DMS 273 treated with DMSO at 0.1 percent for 48 hours (cell line): ENCODE data around the gene GABRD.

Experiments used
- DNase-seq: peaks from one replicate; lab custom pipeline; 2025; lab: John Stamatoyannopoulos, UW

GABRD gene

GRCh38 chr1:2018217-2019171, 651 bp upstream of the GABRD start:
- DNase-seq = no peak

- DNase-seq = no peak
Measured at GRCh38 chr1:2019571-2020309, 595 bp downstream of the GABRD start.

- no peak for DNase-seq
Measured at GRCh38 chr1:2020310-2020655, 1.1 kb downstream of the GABRD start.

- no peak for DNase-seq
Measured at GRCh38 chr1:2021550-2021949, 2.4 kb downstream of the GABRD start.

GRCh38 chr1:2022063-2022770, 3.1 kb downstream of the GABRD start:
- no peak for DNase-seq

GRCh38 chr1:2023187-2023586, 4.0 kb downstream of the GABRD start:
- DNase-seq = no peak

DNA sequence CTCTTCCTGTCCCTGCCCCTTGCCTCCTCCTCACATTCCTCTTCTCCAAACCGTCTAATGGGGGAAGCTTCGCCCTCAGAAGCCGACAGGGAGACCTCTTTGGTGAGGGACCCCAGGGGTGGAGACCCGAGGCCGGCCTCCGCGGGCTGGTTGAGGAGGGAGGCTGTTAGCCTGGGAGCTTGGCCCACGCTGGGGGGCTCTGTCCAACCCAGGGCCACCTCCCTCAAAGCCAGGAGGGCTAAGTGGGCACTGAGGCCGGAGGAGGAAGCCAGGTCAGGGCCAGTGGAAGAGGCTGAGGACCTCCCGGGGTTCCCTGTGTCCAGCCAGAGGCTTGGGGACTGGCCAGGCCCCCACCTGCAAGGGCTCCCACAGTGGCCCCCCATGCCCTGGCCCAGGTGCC, 5.3 kb downstream of the GABRD start:
- no peak for DNase-seq

- no peak for DNase-seq
Measured at GRCh38 chr1:2024887-2025286, 5.7 kb downstream of the GABRD start.

- DNase-seq = no peak
Measured at GRCh38 chr1:2025491-2025981, 6.4 kb downstream of the GABRD start.

DNA sequence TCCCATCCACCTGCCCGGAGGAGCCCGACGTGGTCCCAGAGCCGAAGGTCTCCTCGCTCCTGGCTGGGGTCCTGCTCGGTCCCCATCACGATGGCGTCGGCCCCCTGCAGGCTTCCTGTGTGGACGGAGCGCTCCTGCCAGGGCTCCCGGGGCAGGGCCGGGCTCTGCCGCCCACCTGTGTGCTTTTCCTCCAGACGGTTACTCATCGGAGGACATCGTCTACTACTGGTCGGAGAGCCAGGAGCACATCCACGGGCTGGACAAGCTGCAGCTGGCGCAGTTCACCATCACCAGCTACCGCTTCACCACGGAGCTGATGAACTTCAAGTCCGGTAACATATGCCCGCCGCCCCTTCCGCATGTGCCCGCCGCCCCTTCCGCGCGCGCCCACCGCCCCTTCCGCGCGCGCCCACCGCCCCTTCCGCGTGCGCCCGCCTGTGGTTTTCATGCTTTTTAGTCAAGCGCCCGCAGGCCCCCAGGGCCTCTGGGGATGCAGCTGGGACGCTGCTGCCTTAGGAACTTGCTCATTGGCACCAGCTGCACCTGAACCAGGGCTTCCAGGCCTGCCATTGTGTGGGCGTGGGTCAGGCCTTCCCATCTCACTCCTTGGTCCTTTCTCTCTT, 8.9 kb downstream of the GABRD start:
- DNase-seq = no peak

DNA sequence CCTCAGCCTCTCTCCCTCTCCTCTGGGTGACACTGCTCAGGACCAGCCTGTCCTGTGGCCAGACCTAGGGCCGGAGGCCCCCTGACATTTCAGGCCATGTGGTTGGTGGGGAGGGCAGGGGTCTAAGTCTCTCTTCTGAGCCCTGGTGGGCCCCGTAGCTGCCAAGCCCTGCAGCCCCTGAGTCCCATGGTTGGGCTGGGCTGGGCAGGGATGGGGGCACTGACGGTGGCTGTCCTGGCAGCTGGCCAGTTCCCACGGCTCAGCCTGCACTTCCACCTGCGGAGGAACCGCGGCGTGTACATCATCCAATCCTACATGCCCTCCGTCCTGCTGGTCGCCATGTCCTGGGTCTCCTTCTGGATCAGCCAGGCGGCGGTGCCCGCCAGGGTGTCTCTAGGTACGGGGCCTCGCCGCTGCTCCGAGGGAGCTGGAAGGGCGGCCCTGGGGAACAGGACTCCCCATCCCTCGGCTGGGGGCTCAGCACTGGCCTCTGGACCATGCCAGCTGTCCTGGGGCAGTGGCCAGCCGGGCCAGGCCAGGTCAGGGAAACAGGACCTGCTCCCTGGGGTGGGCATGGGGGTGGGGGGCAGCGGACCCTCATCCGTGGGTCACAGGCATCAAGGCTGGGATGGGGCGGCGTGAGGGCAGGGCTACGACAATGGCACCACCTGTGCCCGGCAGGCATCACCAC, 9.9 kb downstream of the GABRD start:
- DNase-seq = no peak

GRCh38 chr1:2029561-2029960, 10.4 kb downstream of the GABRD start:
- DNase-seq = no peak

- DNase-seq = no peak
Measured at GRCh38 chr1:2030076-2030871, 11.1 kb downstream of the GABRD start.

DNA sequence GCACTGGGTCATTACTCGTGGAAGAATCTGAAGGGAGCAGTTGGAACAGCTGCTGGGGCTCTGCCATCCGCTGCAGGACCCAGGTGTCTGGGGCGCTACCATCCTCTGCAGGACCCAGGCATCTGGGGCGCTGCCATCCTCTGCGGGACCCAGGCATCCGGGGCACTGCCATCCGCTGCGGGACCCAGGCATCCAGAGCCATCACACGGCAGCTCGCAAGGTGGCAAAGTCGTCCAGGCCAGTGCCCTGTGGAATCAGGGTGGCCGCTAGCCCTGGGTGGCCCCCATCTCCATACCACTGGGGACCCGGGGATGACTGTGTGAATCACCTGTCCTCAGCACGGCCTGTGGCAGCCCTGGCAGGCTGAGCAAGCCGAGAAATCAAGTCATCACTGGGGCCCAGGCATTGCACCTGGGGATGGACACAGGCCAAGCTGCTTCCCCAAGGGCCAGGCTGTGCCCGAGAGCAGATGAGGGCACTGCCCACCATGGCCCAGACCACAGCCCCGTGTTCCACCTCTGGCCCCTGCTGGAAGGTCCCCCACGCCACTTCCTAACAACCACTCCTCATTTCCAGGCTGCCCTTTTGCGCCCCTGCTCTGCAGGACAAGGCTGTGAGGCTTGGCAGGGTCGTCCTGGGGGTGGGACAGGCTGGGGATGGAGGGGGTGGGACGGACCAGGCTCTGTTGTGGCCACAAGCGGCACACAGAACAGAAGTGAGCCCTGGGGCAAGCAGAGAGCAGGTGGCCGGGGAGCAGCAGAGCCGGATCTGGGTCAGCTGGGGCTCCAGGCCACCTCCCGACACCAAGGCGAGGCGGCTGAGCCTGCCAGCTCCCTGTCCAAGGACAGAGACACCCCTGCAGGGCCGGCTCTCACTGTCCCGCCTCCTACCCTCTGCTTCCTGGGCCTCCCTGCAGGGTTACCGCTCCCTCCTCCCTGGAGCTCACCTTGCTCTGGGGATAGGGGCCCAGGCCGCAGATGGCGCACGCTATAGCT, 12.7 kb downstream of the GABRD start:
- no peak for DNase-seq

DNA sequence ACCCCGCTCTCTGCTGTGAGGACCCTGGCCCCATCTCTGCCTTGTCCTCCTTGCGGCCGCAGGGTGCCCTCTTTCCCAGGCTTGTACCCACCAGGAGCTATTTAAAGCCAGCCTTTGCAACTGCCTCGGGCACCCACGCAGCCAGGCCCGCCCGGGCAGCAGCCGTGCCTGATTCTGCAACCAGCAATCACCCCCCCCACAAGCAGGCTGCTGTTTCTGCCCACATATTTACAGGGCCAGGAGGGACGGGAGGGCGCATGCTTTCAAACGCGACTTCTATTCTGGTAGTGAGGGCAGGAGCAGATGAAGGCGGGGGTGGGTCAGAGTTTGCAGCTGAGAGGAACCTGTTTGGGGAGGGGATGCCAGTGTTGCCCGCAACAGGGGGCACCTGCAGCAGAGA, 13.6 kb downstream of the GABRD start:
- DNase-seq = no peak

GRCh38 chr1:2033165-2033564, 14.0 kb downstream of the GABRD start:
- no peak for DNase-seq

- no peak for DNase-seq
Measured at GRCh38 chr1:2036287-2036686, 17.1 kb downstream of the GABRD start.

GRCh38 chr1:2037314-2037979, 18.3 kb downstream of the GABRD start:
- no peak for DNase-seq

- DNase-seq = no peak
Measured at GRCh38 chr1:2038229-2038628, 19.1 kb downstream of the GABRD start.
